Chondrocyte (in vitro differentiated cells): ENCODE measurements around the gene DHX34. TPM values are rescaled to one million over a fixed set of nuclear protein-coding genes. Genes with fewer than 3 reads are reported as not detected.
A peak's percentile ranks its signal among the peaks of the same experiment; 100 is the strongest.
"Not testable (repeated sequence)": the region's sequence is repeated elsewhere in the genome, so short reads cannot be mapped to it uniquely, and the experiment has no call there.

ENCODE experiments used
- DNase-seq: peaks from one replicate; pipeline ENCODE4 v3.0.0; 2021; ENCODE audit warnings: mixed read lengths, low spot score
- H3K27ac Mint-ChIP-seq: one replicate; pipeline ENCODE4 v1.8.0; 2021; ENCODE audit warnings: mild to moderate bottlenecking, moderate library complexity, mixed read lengths; ENCODE audit not compliant: unreplicated experiment
- H3K27me3 Mint-ChIP-seq: 2 replicates; pipeline ENCODE4 v1.8.0; 2021; ENCODE audit warnings: low read depth, mixed read lengths
- H3K36me3 Mint-ChIP-seq: 2 replicates; pipeline ENCODE4 v1.8.0; 2021; ENCODE audit warnings: low read depth, mixed read lengths
- H3K4me1 Mint-ChIP-seq: 2 replicates; pipeline ENCODE4 v1.8.0; 2021; ENCODE audit warnings: low read depth, mild to moderate bottlenecking, mixed read lengths
- H3K4me3 Mint-ChIP-seq: one replicate; pipeline ENCODE4 v1.8.0; 2021; ENCODE audit warnings: mild to moderate bottlenecking, moderate library complexity, mixed read lengths; ENCODE audit not compliant: unreplicated experiment
- H3K9me3 Mint-ChIP-seq: 2 replicates; pipeline ENCODE4 v1.8.0; 2021; ENCODE audit warnings: low read depth, mixed read lengths
- total RNA-seq: library from RNA; stranded (reverse); gene quantifications from 3 replicates; pipeline ENCODE4 v1.2.1, GENCODE V29; 2021
- TF ChIP-seq, protein P1 (sequence below): fragments of 200-600 bp; sonication (generic); IDR thresholded peaks from 2 replicates; pipeline ENCODE4 v1.5.0; 2021; ENCODE audit warnings: antibody characterized with exemption, mild to moderate bottlenecking, moderate library complexity

The DHX34 gene
- total RNA-seq, 1 donor from 2014 or later = 15.6 TPM

- TF ChIP-seq, protein P1, sequence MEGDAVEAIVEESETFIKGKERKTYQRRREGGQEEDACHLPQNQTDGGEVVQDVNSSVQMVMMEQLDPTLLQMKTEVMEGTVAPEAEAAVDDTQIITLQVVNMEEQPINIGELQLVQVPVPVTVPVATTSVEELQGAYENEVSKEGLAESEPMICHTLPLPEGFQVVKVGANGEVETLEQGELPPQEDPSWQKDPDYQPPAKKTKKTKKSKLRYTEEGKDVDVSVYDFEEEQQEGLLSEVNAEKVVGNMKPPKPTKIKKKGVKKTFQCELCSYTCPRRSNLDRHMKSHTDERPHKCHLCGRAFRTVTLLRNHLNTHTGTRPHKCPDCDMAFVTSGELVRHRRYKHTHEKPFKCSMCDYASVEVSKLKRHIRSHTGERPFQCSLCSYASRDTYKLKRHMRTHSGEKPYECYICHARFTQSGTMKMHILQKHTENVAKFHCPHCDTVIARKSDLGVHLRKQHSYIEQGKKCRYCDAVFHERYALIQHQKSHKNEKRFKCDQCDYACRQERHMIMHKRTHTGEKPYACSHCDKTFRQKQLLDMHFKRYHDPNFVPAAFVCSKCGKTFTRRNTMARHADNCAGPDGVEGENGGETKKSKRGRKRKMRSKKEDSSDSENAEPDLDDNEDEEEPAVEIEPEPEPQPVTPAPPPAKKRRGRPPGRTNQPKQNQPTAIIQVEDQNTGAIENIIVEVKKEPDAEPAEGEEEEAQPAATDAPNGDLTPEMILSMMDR = no peak
- no peaks in the 10 kb centered on the region for H3K27me3 Mint-ChIP-seq
Observed at GRCh38 chr19:47358936-47359335, 9.8 kb downstream of the DHX34 start.

GRCh38 chr19:47362321-47362720 lies 13.2 kb downstream of the DHX34 start:
- Mint-ChIP-seq H3K27ac (no peak overlapping the region), H3K4me1 (peaks cover 6% of the 10 kb centered on the region), H3K36me3 (peaks cover 29% of the 10 kb centered on the region), H3K4me3 (no peak overlapping the region), H3K9me3 (no peaks in the 10 kb centered on the region), H3K27me3 (no peaks in the 10 kb centered on the region)
- TF ChIP-seq, protein P1 = no peak
- DNase-seq = no peak

More at GRCh38 chr19:47358936-47359335, 9.8 kb downstream of the DHX34 start:
- no peak overlapping the region for H3K27ac Mint-ChIP-seq
- H3K9me3 Mint-ChIP-seq = no peaks in the 10 kb centered on the region
- no peak for DNase-seq
- peaks cover 3% of the 10 kb centered on the region for H3K4me1 Mint-ChIP-seq
- no peak overlapping the region for H3K4me3 Mint-ChIP-seq
- H3K36me3 Mint-ChIP-seq = peaks cover 36% of the 10 kb centered on the region

GRCh38 chr19:47363758-47364531 lies 14.8 kb downstream of the DHX34 start:
- Mint-ChIP-seq H3K9me3 (no peaks in the 10 kb centered on the region), H3K36me3 (peaks cover 26% of the 10 kb centered on the region), H3K27me3 (no peaks in the 10 kb centered on the region), H3K4me3 (no peak overlapping the region), H3K27ac (no peak overlapping the region), H3K4me1 (peaks cover 6% of the 10 kb centered on the region)
- TF ChIP-seq, protein P1 = no peak
- no peak for DNase-seq

DNA sequence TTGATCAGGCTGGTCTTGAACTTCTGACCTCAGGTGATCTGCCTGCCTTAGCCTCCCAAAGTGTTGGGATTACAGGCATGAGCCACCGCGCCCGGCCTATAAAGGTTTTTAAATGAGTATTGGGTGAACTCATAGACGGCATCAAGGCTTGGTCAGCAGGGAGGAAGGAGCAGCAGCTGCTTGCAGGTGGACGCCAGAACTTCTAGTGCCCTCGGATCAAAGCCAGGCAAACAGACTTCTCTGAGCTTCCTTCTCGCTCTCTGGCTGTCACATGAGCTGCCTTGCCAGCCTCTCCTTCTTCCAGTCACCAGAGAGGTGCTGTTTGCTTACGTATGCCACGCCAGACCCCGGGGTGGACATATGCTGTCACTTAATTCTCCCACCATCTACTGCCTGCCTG lies 16.3 kb downstream of the DHX34 start:
- not testable (repeated sequence) for H3K27ac Mint-ChIP-seq, H3K9me3 Mint-ChIP-seq, H3K4me3 Mint-ChIP-seq, H3K27me3 Mint-ChIP-seq, DNase-seq
- peaks cover 17% of the 10 kb centered on the region for H3K4me1 Mint-ChIP-seq
- peaks cover 20% of the 10 kb centered on the region for H3K36me3 Mint-ChIP-seq

GRCh38 chr19:47370045-47370611 lies 21.0 kb downstream of the DHX34 start:
- H3K4me3 Mint-ChIP-seq = no peak overlapping the region
- peaks cover 16% of the 10 kb centered on the region for H3K36me3 Mint-ChIP-seq
- no peaks in the 10 kb centered on the region for H3K9me3 Mint-ChIP-seq
- H3K27me3 Mint-ChIP-seq = no peaks in the 10 kb centered on the region
- TF ChIP-seq, protein P1 = no peak
- peak overlapping the region; percentile 4 for H3K27ac Mint-ChIP-seq
- DNase-seq = no peak
- H3K4me1 Mint-ChIP-seq = peaks cover 11% of the 10 kb centered on the region
